ENCODE measurements around the gene SERINC1.
A peak's percentile ranks its signal among the peaks of the same experiment; 100 is the strongest.
"Not testable (repeated sequence)": the region's sequence is repeated elsewhere in the genome, so short reads cannot be mapped to it uniquely, and the experiment has no call there.

SERINC1 gene

DNA sequence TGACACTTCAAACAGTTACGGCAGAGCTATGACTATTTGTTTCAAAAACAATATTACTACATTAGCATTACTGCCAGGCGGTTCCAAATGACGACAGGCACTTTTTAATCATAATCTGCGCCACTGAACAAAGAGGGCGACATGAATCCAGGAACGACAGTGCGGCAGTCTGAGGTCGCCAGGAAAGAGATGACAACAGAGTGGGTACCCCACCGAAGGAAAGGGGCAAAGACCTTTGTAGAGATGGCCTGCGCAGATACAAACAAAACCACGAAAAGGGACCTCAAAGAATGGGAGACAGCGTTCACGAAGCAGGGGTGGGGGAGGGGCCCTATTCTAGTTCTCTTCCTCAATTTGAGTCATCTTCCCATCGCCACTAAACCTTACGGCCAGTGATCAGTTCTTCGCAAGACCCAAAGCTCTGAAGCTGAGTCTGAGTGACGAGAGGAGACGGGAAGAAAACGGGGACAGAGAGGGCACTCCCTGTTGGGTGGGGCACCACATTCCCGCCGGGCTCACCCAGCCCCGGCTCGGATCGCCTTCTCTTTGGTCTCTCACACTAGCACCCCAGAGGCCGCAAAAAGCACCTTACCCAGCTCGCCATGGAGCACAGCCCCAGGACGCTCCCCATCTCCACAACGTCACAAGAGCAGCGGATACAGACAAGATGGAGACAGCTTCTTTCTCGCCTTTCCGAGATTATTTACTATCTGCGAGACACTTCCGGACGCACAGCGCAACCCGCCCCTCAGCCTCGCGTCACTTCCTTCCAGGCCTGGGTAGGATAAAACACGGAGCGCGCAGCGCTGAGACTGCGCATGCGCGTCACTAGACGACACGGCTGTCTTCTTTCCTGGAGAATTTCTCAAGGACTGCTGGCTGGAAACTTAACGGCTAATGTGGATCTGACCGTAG lies at the start of gene SERINC1:
TSS of gene SERINC1 (minus strand) at position 701 of the 915 bp plus-strand sequence. CDS start at position 631, 70 bp downstream.
- H3K36me3 ChIP-seq (ENCODE audit: insufficient read depth, low read length): no peaks in the 10 kb centered on the region
- peak within 1 kb of the TSS; percentile 79 for H3K9ac ChIP-seq (ENCODE audit: low read depth, low read length)
- no peaks in the 10 kb centered on the region for H3K9me3 ChIP-seq (ENCODE audit: control insufficient read depth, insufficient read depth, low read length)
- H3K4me1 ChIP-seq (ENCODE audit: insufficient read depth, low read length): no peaks in the 10 kb centered on the region

- Histone ChIP-seq H3K36me3 (ENCODE audit: insufficient read depth, low read length) (peaks cover 7% of the 10 kb centered on the region; the same call in 1 of the 2 replicates), H3K4me1 (ENCODE audit: insufficient read depth, low read length) (no peaks in the 10 kb centered on the region)
Observed at GRCh38 chr6:122511193-122511924, 39.8 kb upstream of the SERINC1 start.

DNA sequence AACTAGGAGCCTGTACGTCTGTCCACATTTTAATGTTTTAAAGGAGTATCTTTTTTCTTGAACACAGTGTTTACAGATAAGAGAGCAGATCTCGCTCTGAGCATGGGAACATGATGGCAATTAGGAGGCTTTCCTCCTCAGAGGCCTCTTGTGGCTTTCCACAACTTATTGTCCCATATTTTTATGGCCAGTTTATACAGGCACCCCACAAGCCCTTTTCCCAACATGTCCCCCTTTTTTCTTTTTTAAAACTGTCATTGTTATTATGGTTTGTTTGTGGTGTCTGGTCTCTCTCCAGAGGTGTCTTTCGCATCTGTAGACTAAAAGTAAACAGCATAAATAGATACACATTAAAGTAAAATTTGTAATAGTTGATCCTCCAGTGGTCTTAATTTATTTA lies 33.6 kb upstream of the SERINC1 start:
- not testable (repeated sequence) for H3K9ac ChIP-seq (ENCODE audit: low read depth, low read length); H3K4me1 ChIP-seq (ENCODE audit: insufficient read depth, low read length)
- Histone ChIP-seq H3K9me3 (ENCODE audit: control insufficient read depth, insufficient read depth, low read length) (peaks cover 53% of the 10 kb centered on the region), H3K36me3 (ENCODE audit: insufficient read depth, low read length) (peaks cover 14% of the 10 kb centered on the region)

More at GRCh38 chr6:122511193-122511924, 39.8 kb upstream of the SERINC1 start:
- H3K9ac ChIP-seq (ENCODE audit: low read depth, low read length): no peak overlapping the region
- H3K9me3 ChIP-seq (ENCODE audit: control insufficient read depth, insufficient read depth, low read length): peaks cover 2% of the 10 kb centered on the region; the same call in 1 of the 2 replicates

DNA sequence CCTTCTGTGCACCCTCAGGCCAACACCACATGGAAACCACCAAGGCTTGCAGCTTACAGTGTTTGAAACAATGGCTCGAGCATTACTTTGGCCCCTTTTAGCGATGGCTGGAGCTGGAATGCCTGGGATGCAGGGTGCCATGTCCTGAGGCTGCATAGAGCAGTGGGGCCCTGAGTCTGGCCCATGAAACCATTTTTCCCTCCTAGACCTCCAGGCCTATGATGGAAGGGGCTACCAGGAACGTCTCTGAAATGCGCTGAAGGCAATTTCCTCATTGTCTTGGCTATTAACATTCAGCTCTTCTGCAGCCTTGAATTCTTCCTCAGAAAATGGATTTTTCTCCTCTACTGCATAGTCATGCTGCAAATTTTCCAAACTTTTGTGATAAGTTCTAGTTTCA lies 29.9 kb upstream of the SERINC1 start:
- Histone ChIP-seq H3K36me3 (ENCODE audit: insufficient read depth, low read length) (peaks cover 14% of the 10 kb centered on the region), H3K9ac (ENCODE audit: low read depth, low read length) (no peak overlapping the region), H3K4me1 (ENCODE audit: insufficient read depth, low read length) (no peaks in the 10 kb centered on the region), H3K9me3 (ENCODE audit: control insufficient read depth, insufficient read depth, low read length) (peaks cover 73% of the 10 kb centered on the region)

DNA sequence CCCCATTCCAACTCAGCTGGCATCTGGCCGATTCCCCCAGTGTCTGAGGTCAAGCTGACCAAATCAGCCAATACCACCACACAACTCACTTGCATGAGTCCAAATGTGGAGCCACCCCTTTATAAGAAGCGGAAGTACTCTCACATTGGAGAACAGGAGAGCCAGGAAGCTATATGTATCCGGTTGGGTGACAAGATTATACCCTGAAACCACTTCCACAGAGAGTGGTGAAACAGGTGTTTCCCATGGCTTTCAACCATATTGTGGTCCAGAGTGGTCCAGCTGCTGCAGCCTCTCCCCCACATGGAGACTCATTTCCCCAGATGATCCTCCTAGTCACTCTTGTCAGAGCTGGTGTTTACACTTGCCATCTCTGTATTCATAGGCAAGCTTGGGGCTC lies 24.0 kb upstream of the SERINC1 start:
- no peak overlapping the region for H3K9ac ChIP-seq (ENCODE audit: low read depth, low read length)
- peaks cover 50% of the 10 kb centered on the region for H3K9me3 ChIP-seq (ENCODE audit: control insufficient read depth, insufficient read depth, low read length)
- peaks cover 23% of the 10 kb centered on the region for H3K36me3 ChIP-seq (ENCODE audit: insufficient read depth, low read length)

DNA sequence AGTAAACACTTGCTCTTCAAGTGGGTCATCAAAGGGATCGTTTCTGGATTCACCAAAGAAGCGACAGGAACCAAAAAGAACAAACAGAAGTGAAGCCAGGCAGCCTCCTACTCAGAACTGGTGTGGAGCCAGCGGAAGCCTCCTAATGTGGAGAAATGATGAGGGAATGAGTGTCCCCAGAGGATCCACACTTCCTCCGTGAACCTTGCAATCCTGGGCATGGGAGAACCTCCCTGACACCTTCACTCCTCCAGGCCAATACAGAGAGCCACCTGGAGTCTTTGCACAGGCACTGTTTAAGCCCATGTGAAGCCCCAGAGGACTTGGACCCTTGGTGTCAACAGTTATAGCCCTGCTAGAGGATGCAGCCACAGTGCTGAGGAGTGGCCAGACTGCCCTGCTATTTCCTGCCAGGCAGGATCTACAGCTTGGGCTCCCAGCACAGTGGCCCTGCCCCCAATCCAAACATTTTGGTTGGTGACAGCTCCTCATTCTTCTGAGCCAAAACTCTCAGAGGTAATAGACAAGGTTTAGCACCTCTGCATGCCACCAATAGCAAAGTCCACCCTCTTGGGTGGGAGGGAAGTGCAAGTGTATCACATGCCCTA lies 23.2 kb upstream of the SERINC1 start:
- H3K36me3 ChIP-seq (ENCODE audit: insufficient read depth, low read length): peaks cover 23% of the 10 kb centered on the region
- peaks cover 45% of the 10 kb centered on the region for H3K9me3 ChIP-seq (ENCODE audit: control insufficient read depth, insufficient read depth, low read length)
- no peaks in the 10 kb centered on the region for H3K4me1 ChIP-seq (ENCODE audit: insufficient read depth, low read length)
- H3K9ac ChIP-seq (ENCODE audit: low read depth, low read length): no peak overlapping the region

More for the DNA sequence above, 24.0 kb upstream of the SERINC1 start:
- H3K4me1 ChIP-seq (ENCODE audit: insufficient read depth, low read length): no peaks in the 10 kb centered on the region

GRCh38 chr6:122491919-122492555 lies 20.4 kb upstream of the SERINC1 start:
- H3K9ac ChIP-seq (ENCODE audit: low read depth, low read length): no peak overlapping the region
- peaks cover 27% of the 10 kb centered on the region for H3K9me3 ChIP-seq (ENCODE audit: control insufficient read depth, insufficient read depth, low read length)
- peaks cover 25% of the 10 kb centered on the region for H3K36me3 ChIP-seq (ENCODE audit: insufficient read depth, low read length)
- no peaks in the 10 kb centered on the region for H3K4me1 ChIP-seq (ENCODE audit: insufficient read depth, low read length)

DNA sequence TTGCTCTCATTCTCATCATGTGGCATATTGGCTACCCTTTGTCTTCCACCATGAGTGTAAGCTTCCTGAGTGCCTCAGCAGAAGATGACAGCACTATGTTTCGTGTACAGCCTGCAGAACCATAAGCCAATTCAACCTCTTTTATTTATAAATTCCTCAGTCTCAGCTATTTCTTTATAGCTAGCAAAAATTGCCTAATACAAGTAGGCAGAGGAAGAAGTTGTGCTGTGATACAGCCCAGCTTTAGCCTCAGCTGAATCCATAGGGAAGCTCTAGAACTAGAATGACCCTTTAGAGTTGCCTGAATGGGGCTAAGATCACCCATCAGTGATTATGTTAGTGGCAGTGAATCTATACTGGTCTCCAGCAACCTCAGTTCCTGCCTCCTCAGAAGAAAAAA lies 19.0 kb upstream of the SERINC1 start:
- no peaks in the 10 kb centered on the region for H3K4me1 ChIP-seq (ENCODE audit: insufficient read depth, low read length)

DNA sequence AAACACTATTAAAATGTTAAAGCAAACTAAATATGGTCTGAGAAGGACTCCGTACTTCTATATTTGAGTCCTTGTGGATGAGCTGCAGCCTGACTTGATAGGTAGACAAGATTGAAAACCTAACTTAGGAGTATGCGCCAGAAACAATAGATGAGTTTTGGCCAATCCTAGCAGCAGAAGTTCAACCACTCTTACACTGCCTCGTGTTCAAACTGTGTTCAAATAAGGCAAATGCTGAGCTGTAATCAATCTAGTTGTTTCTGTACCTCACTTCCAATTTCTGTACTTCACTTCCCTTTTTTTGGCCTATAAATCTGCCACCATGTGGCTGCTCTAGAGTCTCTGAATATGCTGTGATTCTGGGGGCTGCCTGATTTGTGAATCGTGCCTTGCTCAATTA lies 13.2 kb upstream of the SERINC1 start:
- peaks cover 7% of the 10 kb centered on the region for H3K4me1 ChIP-seq (ENCODE audit: insufficient read depth, low read length)
- no peaks in the 10 kb centered on the region for H3K9me3 ChIP-seq (ENCODE audit: control insufficient read depth, insufficient read depth, low read length)
- no peak overlapping the region for H3K9ac ChIP-seq (ENCODE audit: low read depth, low read length)
- peaks cover 3% of the 10 kb centered on the region; the same call in 1 of the 2 replicates for H3K36me3 ChIP-seq (ENCODE audit: insufficient read depth, low read length)

More for the DNA sequence above, 19.0 kb upstream of the SERINC1 start:
- peaks cover 16% of the 10 kb centered on the region for H3K9me3 ChIP-seq (ENCODE audit: control insufficient read depth, insufficient read depth, low read length)
- no peak overlapping the region for H3K9ac ChIP-seq (ENCODE audit: low read depth, low read length)
- H3K36me3 ChIP-seq (ENCODE audit: insufficient read depth, low read length): peaks cover 21% of the 10 kb centered on the region

DNA sequence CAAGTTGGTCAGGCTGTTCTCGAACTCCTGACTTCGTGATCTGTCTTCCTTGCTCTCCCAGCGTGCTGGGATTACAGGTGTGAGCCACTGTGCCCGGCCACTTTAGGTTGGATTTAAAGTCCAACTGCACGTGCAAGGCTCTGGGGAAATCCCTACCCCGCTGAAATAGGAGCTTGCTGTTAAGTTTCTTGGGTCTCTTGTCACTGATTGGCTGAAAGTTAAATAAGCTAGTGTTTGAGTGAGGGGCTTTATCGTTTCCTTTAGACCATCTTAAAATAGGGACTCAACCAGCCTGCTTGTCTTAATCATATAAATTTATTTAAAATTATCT lies 11.1 kb upstream of the SERINC1 start:
- Histone ChIP-seq H3K36me3 (ENCODE audit: insufficient read depth, low read length) (no peaks in the 10 kb centered on the region; the same call in 1 of the 2 replicates), H3K4me1 (ENCODE audit: insufficient read depth, low read length) (peaks cover 7% of the 10 kb centered on the region), H3K9ac (ENCODE audit: low read depth, low read length) (peak overlapping the region; percentile 91; the same call in 1 of the 2 replicates), H3K9me3 (ENCODE audit: control insufficient read depth, insufficient read depth, low read length) (no peaks in the 10 kb centered on the region)

- no peaks in the 10 kb centered on the region for H3K9me3 ChIP-seq (ENCODE audit: control insufficient read depth, insufficient read depth, low read length)
- no peaks in the 10 kb centered on the region for H3K36me3 ChIP-seq (ENCODE audit: insufficient read depth, low read length)
- no peak overlapping the region for H3K9ac ChIP-seq (ENCODE audit: low read depth, low read length)
- no peaks in the 10 kb centered on the region for H3K4me1 ChIP-seq (ENCODE audit: insufficient read depth, low read length)
Observed at GRCh38 chr6:122476131-122476530, 4.5 kb upstream of the SERINC1 start.

GRCh38 chr6:122472022-122472340 lies 374 bp upstream of the SERINC1 start:
- Histone ChIP-seq H3K36me3 (ENCODE audit: insufficient read depth, low read length) (no peaks in the 10 kb centered on the region), H3K4me1 (ENCODE audit: insufficient read depth, low read length) (no peaks in the 10 kb centered on the region), H3K9ac (ENCODE audit: low read depth, low read length) (peak overlapping the region; percentile 79), H3K9me3 (ENCODE audit: control insufficient read depth, insufficient read depth, low read length) (no peaks in the 10 kb centered on the region)

DNA sequence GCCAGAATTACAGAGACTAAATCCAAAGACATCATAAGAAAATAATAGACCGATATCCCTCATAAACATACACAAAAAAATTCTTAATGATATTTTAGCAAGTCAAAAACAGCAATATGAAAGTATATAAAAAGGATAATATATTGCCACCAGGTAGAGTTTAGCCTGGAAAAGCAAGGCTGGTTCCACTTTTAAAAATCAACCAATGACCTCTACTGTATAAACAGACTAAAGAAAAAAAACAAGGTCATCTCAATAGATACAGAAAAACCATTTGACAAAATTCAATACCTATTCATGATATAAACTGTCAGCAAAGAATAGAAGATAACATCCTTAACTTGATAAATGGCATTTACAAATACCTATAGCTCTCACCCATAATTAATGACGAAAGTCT lies 9.7 kb downstream of the SERINC1 start:
- Histone ChIP-seq H3K36me3 (ENCODE audit: insufficient read depth, low read length) (peaks cover 3% of the 10 kb centered on the region; the same call in 1 of the 2 replicates), H3K4me1 (ENCODE audit: insufficient read depth, low read length) (no peaks in the 10 kb centered on the region), H3K9ac (ENCODE audit: low read depth, low read length) (no peak overlapping the region), H3K9me3 (ENCODE audit: control insufficient read depth, insufficient read depth, low read length) (no peaks in the 10 kb centered on the region)

DNA sequence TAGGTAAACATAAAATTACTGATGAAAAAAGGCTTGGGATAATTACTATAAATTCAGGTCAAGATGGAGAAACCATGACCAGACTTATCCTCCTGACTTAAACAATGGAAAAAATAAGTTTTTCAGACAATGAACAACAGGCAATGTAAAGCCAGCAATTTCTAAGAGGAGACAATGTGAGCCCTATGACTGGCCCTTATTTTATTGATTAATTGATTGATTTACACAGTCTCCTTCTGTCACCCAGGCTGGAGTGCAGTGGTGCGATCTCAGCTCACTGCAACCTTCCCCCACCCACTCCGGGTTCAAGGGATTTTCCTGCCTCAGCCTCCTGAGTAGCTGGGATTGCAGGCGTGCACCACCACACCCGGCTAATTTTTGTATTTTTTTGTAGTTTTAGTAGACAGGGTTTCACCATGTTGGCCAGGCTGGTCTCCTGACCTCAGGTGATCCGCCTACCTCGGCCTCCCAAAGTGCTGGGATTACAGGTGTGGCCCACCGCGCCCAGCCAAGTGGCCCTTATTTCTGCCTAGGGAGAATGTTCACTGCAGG lies 11.7 kb downstream of the SERINC1 start:
- not testable (repeated sequence) for H3K36me3 ChIP-seq (ENCODE audit: insufficient read depth, low read length); H3K4me1 ChIP-seq (ENCODE audit: insufficient read depth, low read length); H3K9ac ChIP-seq (ENCODE audit: low read depth, low read length)

More for the DNA sequence above, 11.7 kb downstream of the SERINC1 start:
- H3K9me3 ChIP-seq (ENCODE audit: control insufficient read depth, insufficient read depth, low read length): not testable (repeated sequence)
